ENCODE measurements around the gene RBM41.
"Not testable (repeated sequence)": the region's sequence is repeated elsewhere in the genome, so short reads cannot be mapped to it uniquely, and the experiment has no call there.

RBM41 gene

GRCh38 chrX:107119283-107119682 is 661 bp upstream of the RBM41 start:
- H3K9me3 ChIP-seq: no peaks in the 10 kb centered on the region
- TF ChIP-seq, protein P1, sequence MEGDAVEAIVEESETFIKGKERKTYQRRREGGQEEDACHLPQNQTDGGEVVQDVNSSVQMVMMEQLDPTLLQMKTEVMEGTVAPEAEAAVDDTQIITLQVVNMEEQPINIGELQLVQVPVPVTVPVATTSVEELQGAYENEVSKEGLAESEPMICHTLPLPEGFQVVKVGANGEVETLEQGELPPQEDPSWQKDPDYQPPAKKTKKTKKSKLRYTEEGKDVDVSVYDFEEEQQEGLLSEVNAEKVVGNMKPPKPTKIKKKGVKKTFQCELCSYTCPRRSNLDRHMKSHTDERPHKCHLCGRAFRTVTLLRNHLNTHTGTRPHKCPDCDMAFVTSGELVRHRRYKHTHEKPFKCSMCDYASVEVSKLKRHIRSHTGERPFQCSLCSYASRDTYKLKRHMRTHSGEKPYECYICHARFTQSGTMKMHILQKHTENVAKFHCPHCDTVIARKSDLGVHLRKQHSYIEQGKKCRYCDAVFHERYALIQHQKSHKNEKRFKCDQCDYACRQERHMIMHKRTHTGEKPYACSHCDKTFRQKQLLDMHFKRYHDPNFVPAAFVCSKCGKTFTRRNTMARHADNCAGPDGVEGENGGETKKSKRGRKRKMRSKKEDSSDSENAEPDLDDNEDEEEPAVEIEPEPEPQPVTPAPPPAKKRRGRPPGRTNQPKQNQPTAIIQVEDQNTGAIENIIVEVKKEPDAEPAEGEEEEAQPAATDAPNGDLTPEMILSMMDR (IDR thresholded peaks at IDR 0.05): no peak
- H3K27ac ChIP-seq: no peak overlapping the region
- H3K36me3 ChIP-seq: peaks cover 13% of the 10 kb centered on the region
- H3K27me3 ChIP-seq: no peaks in the 10 kb centered on the region
- H3K4me1 ChIP-seq (ENCODE audit: control insufficient read depth in 1 of 2, insufficient read depth in 1 of 2, low read depth in 1 of 2, low read length in 1 of 2): peaks cover 5 to 6% of the 10 kb centered on the region in 2 experiments
- no peak overlapping the region for H3K4me3 ChIP-seq (ENCODE audit: low read depth in 1 of 2, low read length in 1 of 2)

DNA sequence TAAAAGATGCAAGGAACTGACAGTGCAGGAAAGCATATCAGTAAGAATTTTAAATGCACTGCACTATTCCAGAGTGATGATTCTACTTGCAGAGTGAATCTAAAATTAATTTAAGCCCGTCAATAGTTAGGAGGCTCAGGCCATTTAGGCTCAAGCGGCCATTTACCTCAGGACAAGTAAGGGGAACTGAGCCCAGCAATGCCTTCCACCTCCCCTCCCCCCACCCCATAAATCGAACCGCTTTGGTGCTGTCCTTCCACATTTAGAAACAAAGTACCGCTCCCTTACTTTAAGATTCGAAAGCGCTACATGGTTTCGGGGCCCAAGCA is 665 bp downstream of the RBM41 start:
- H3K4me3 ChIP-seq (ENCODE audit: low read depth in 1 of 2, low read length in 1 of 2): peak overlapping the region; percentile 61 to 63
- peaks cover 5 to 6% of the 10 kb centered on the region in 2 experiments for H3K4me1 ChIP-seq (ENCODE audit: control insufficient read depth in 1 of 2, insufficient read depth in 1 of 2, low read depth in 1 of 2, low read length in 1 of 2)
- H3K9me3 ChIP-seq: no peaks in the 10 kb centered on the region
- peaks cover 27% of the 10 kb centered on the region for H3K36me3 ChIP-seq
- no peaks in the 10 kb centered on the region for H3K27me3 ChIP-seq
- TF ChIP-seq, protein P1 (IDR thresholded peaks at IDR 0.05): no peak
- peak overlapping the region; percentile 71 for H3K27ac ChIP-seq

GRCh38 chrX:107107459-107107858 is 11.2 kb downstream of the RBM41 start:
- TF ChIP-seq, protein P1 (IDR thresholded peaks at IDR 0.05): no peak
- Histone ChIP-seq H3K4me1 (ENCODE audit: control insufficient read depth in 1 of 2, insufficient read depth in 1 of 2, low read depth in 1 of 2, low read length in 1 of 2) (no peaks in the 10 kb centered on the region), H3K36me3 (no peaks in the 10 kb centered on the region), H3K27ac (no peak overlapping the region), H3K4me3 (ENCODE audit: low read depth in 1 of 2, low read length in 1 of 2) (no peak overlapping the region), H3K9me3 (no peaks in the 10 kb centered on the region), H3K27me3 (no peaks in the 10 kb centered on the region)

GRCh38 chrX:107102980-107103379 is 15.6 kb downstream of the RBM41 start:
- Histone ChIP-seq H3K4me1 (ENCODE audit: control insufficient read depth in 1 of 2, insufficient read depth in 1 of 2, low read depth in 1 of 2, low read length in 1 of 2) (peaks cover 0 to 9% of the 10 kb centered on the region in 2 experiments), H3K36me3 (no peaks in the 10 kb centered on the region), H3K4me3 (ENCODE audit: low read depth in 1 of 2, low read length in 1 of 2) (no peak overlapping the region), H3K27ac (no peak overlapping the region), H3K9me3 (no peaks in the 10 kb centered on the region), H3K27me3 (no peaks in the 10 kb centered on the region)
- TF ChIP-seq, protein P1 (IDR thresholded peaks at IDR 0.05): no peak

DNA sequence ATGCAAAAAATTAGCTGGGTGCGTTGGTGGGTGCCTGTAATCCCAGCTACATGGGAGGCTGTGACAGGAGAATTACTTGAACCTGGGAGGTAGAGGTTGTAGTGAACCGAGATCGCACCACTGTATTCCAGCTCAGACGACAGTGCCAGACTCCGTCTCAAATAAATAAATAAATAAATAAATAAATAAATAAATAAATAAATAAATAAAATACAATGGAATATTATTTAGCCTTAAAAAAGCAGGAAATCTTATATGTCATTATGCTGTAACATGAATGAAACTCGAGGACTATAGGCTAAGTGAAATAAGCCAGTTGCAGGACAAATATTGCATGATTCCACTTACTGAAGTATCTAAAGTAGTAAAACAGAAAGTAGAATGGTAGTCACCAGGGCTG is 42.5 kb downstream of the RBM41 start:
- TF ChIP-seq, protein P1 (IDR thresholded peaks at IDR 0.05): no peak
- Histone ChIP-seq H3K36me3 (no peaks in the 10 kb centered on the region), H3K4me3 (ENCODE audit: low read depth in 1 of 2, low read length in 1 of 2) (no peak overlapping the region), H3K27me3 (no peaks in the 10 kb centered on the region), H3K27ac (no peak overlapping the region), H3K4me1 (ENCODE audit: control insufficient read depth in 1 of 2, insufficient read depth in 1 of 2, low read depth in 1 of 2, low read length in 1 of 2) (no peaks in the 10 kb centered on the region), H3K9me3 (no peaks in the 10 kb centered on the region)

DNA sequence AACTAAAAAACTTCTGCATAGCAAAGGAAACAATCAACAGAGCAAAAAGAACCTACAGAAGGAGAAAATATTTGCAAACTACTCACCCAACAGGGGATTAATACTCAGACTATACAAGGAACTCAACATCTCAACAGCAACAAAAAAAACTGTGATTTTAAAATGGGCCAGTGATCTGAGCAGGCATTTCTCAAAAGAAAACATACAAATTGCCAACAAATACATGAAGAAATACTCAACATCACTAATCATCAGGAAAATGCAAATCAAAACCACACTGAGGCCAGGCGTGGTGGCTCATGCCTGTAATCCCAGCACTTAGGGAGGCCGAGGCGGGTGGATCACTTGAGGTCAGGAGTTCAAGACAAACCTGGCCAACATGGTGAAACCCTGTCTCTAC is 60.9 kb downstream of the RBM41 start:
- H3K9me3 ChIP-seq; H3K4me1 ChIP-seq (ENCODE audit: control insufficient read depth in 1 of 2, insufficient read depth in 1 of 2, low read depth in 1 of 2, low read length in 1 of 2); H3K4me3 ChIP-seq (ENCODE audit: low read depth in 1 of 2, low read length in 1 of 2); H3K27ac ChIP-seq; H3K36me3 ChIP-seq; H3K27me3 ChIP-seq: not testable (repeated sequence)

All from neutrophil (primary cell).